Naive B cell (primary cell): ENCODE data around the gene KLF2. TPM values are rescaled to one million over a fixed set of nuclear protein-coding genes. Genes with fewer than 3 reads are reported as not detected.

ENCODE experiments used
- ATAC-seq, 2 donors: fragments of 150-1000 bp; cut with Tn5 transposase; 2 replicates each; pipeline ENCODE4 v1.10.0; 2021; ENCODE audit warnings: low read depth in 2 of 2, mild to moderate bottlenecking in 2 of 2, moderate library complexity in 2 of 2
- DNase-seq: peaks from one replicate; pipeline ENCODE4 v3.0.0; 2022
- H3K27ac Mint-ChIP-seq, 6 donors: one replicate each; pipeline ENCODE4 v1.8.0; 2020 to 2022; ENCODE audit warnings: mild to moderate bottlenecking in 6 of 6, mixed read lengths in 6 of 6, moderate library complexity in 5 of 6, inconsistent platforms in 2 of 6
- H3K27me3 Mint-ChIP-seq, 3 donors: one replicate each; pipeline ENCODE4 v1.8.0; 2021 to 2022; ENCODE audit warnings: mixed read lengths in 3 of 3, mild to moderate bottlenecking in 1 of 3
- H3K36me3 Mint-ChIP-seq, 2 donors: one replicate each; pipeline ENCODE4 v1.8.0; 2020 to 2022; ENCODE audit warnings: mixed read lengths in 2 of 2, inconsistent platforms in 1 of 2, mild to moderate bottlenecking in 1 of 2
- H3K4me1 Mint-ChIP-seq, 3 donors: one replicate each; pipeline ENCODE4 v1.8.0; 2020 to 2022; ENCODE audit warnings: mixed read lengths in 3 of 3, inconsistent platforms in 1 of 3, mild to moderate bottlenecking in 1 of 3, moderate library complexity in 1 of 3
- H3K4me3 Mint-ChIP-seq, 8 donors: one replicate each; pipeline ENCODE4 v1.8.0; 2020 to 2022; ENCODE audit warnings: mild to moderate bottlenecking in 8 of 8, mixed read lengths in 8 of 8, moderate library complexity in 8 of 8, inconsistent platforms in 2 of 8
- H3K9me3 Mint-ChIP-seq, 7 donors: one replicate each; pipeline ENCODE4 v1.8.0; 2020 to 2022; ENCODE audit warnings: mixed read lengths in 7 of 7, mild to moderate bottlenecking in 5 of 7, inconsistent platforms in 2 of 7, moderate library complexity in 1 of 7
- polyA plus RNA-seq, 6 donors: library from polyadenylated mRNA; unstranded; fragments of 300-500 nt; fragmentation: Illumina TruSeq; gene quantifications; one replicate each; pipeline ENCODE4 v1.2.3, GENCODE V29; 2021; ENCODE audit warnings: low read depth in 6 of 6

KLF2 gene
- polyA plus RNA-seq, 6 donors from 2014 or later: 145 to 413 (median 248) TPM

- ATAC-seq: no peak
- peak overlapping the region in 4 of 6 donors; percentile 7 to 90 (median 62) for H3K27ac Mint-ChIP-seq
Measured at GRCh38 chr19:16349551-16350152, 25.0 kb downstream of the KLF2 start.

GRCh38 chr19:16351133-16351809 is 26.6 kb downstream of the KLF2 start:
- Mint-ChIP-seq H3K27me3 (no peaks in the 10 kb centered on the region), H3K36me3 (peaks cover 0 to 4% of the 10 kb centered on the region in 2 donors), H3K27ac (peak overlapping the region in 5 of 6 donors; percentile 51 to 78 (median 60)), H3K9me3 (no peaks in the 10 kb centered on the region), H3K4me3 (peak overlapping the region in 6 of 8 donors; percentile 29 to 84 (median 56)), H3K4me1 (peaks cover 29 to 45% (median 30%) of the 10 kb centered on the region in 3 donors)
- no peak for DNase-seq
- peak; percentile 27 to 38 for ATAC-seq

More at GRCh38 chr19:16349551-16350152, 25.0 kb downstream of the KLF2 start:
- Mint-ChIP-seq H3K4me3 (peak overlapping the region in 3 of 8 donors; percentile 55 to 86 (median 62)), H3K9me3 (no peaks in the 10 kb centered on the region), H3K27me3 (no peaks in the 10 kb centered on the region), H3K4me1 (peaks cover 19 to 36% (median 25%) of the 10 kb centered on the region in 3 donors), H3K36me3 (peaks cover 0 to 4% of the 10 kb centered on the region in 2 donors)
- no peak for DNase-seq

GRCh38 chr19:16355293-16356043 is 30.8 kb downstream of the KLF2 start:
- Mint-ChIP-seq H3K4me1 (peaks cover 47 to 76% (median 51%) of the 10 kb centered on the region in 3 donors), H3K36me3 (peaks cover 0 to 7% of the 10 kb centered on the region in 2 donors), H3K27me3 (no peaks in the 10 kb centered on the region), H3K9me3 (no peaks in the 10 kb centered on the region), H3K4me3 (peak overlapping the region in 7 of 8 donors; percentile 56 to 80 (median 64)), H3K27ac (peak overlapping the region in 2 of 6 donors; percentile 59 to 69)
- DNase-seq (no peak), ATAC-seq (peak; percentile 26 to 29)

GRCh38 chr19:16358456-16358855 is 33.8 kb downstream of the KLF2 start:
- H3K36me3 Mint-ChIP-seq: peaks cover 0 to 7% of the 10 kb centered on the region in 2 donors
- H3K27me3 Mint-ChIP-seq: no peaks in the 10 kb centered on the region
- peak overlapping the region in 6 of 8 donors; percentile 10 to 87 (median 78) for H3K4me3 Mint-ChIP-seq
- peaks cover 51 to 84% (median 52%) of the 10 kb centered on the region in 3 donors for H3K4me1 Mint-ChIP-seq
- ATAC-seq (no peak), DNase-seq (no peak)
- peak overlapping the region; percentile 59 to 99 (median 95) for H3K27ac Mint-ChIP-seq
- H3K9me3 Mint-ChIP-seq: no peaks in the 10 kb centered on the region

- DNase-seq (peak; percentile 82), ATAC-seq (peak; percentile 94 to 95)
- no peaks in the 10 kb centered on the region for H3K27me3 Mint-ChIP-seq
- H3K27ac Mint-ChIP-seq: peak overlapping the region; percentile 95 to 99 (median 96)
- peaks cover 51 to 87% (median 58%) of the 10 kb centered on the region in 3 donors for H3K4me1 Mint-ChIP-seq
- peaks cover 0 to 7% of the 10 kb centered on the region in 2 donors for H3K36me3 Mint-ChIP-seq
- peak overlapping the region; percentile 10 to 87 (median 76) for H3K4me3 Mint-ChIP-seq
- no peaks in the 10 kb centered on the region for H3K9me3 Mint-ChIP-seq
Measured at GRCh38 chr19:16359074-16359473, 34.4 kb downstream of the KLF2 start.

GRCh38 chr19:16359964-16360363 is 35.3 kb downstream of the KLF2 start:
- peak overlapping the region in 2 of 8 donors; percentile 3 to 76 for H3K4me3 Mint-ChIP-seq
- ATAC-seq (no peak), DNase-seq (no peak)
- H3K36me3 Mint-ChIP-seq: peaks cover 0 to 7% of the 10 kb centered on the region in 2 donors
- peak overlapping the region in 4 of 6 donors; percentile 95 to 99 (median 96) for H3K27ac Mint-ChIP-seq
- no peaks in the 10 kb centered on the region for H3K27me3 Mint-ChIP-seq
- no peaks in the 10 kb centered on the region for H3K9me3 Mint-ChIP-seq
- peaks cover 51 to 88% (median 63%) of the 10 kb centered on the region in 3 donors for H3K4me1 Mint-ChIP-seq

- DNase-seq (no peak), ATAC-seq (no peak)
- peaks cover 44 to 90% (median 63%) of the 10 kb centered on the region in 3 donors for H3K4me1 Mint-ChIP-seq
- no peaks in the 10 kb centered on the region for H3K9me3 Mint-ChIP-seq
- H3K36me3 Mint-ChIP-seq: peaks cover 0 to 7% of the 10 kb centered on the region in 2 donors
- peak overlapping the region in 3 of 6 donors; percentile 26 to 78 (median 47) for H3K27ac Mint-ChIP-seq
- H3K4me3 Mint-ChIP-seq: peak overlapping the region in 1 of 8 donors; percentile 22
- no peaks in the 10 kb centered on the region for H3K27me3 Mint-ChIP-seq
Measured at GRCh38 chr19:16360738-16361137, 36.1 kb downstream of the KLF2 start.

GRCh38 chr19:16361254-16361653 is 36.6 kb downstream of the KLF2 start:
- H3K4me1 Mint-ChIP-seq: peaks cover 41 to 90% (median 67%) of the 10 kb centered on the region in 3 donors
- no peak for DNase-seq
- no peak for ATAC-seq
- peaks cover 0 to 7% of the 10 kb centered on the region in 2 donors for H3K36me3 Mint-ChIP-seq
- peak overlapping the region in 2 of 6 donors; percentile 38 to 53 for H3K27ac Mint-ChIP-seq
- no peaks in the 10 kb centered on the region for H3K27me3 Mint-ChIP-seq
- H3K4me3 Mint-ChIP-seq: peak overlapping the region in 2 of 8 donors; percentile 15 to 32
- no peaks in the 10 kb centered on the region for H3K9me3 Mint-ChIP-seq

GRCh38 chr19:16361926-16362325 is 37.3 kb downstream of the KLF2 start:
- H3K27me3 Mint-ChIP-seq: no peaks in the 10 kb centered on the region
- peak overlapping the region in 6 of 8 donors; percentile 8 to 65 (median 47) for H3K4me3 Mint-ChIP-seq
- peaks cover 0 to 7% of the 10 kb centered on the region in 2 donors for H3K36me3 Mint-ChIP-seq
- H3K4me1 Mint-ChIP-seq: peaks cover 37 to 91% (median 72%) of the 10 kb centered on the region in 3 donors
- H3K27ac Mint-ChIP-seq: peak overlapping the region in 4 of 6 donors; percentile 65 to 87 (median 70)
- DNase-seq (no peak), ATAC-seq (no peak)
- no peaks in the 10 kb centered on the region for H3K9me3 Mint-ChIP-seq

- peaks cover 0 to 7% of the 10 kb centered on the region in 2 donors for H3K36me3 Mint-ChIP-seq
- DNase-seq (no peak), ATAC-seq (no peak)
- peak overlapping the region in 6 of 8 donors; percentile 16 to 76 (median 40) for H3K4me3 Mint-ChIP-seq
- no peaks in the 10 kb centered on the region for H3K27me3 Mint-ChIP-seq
- peaks cover 27 to 81% (median 66%) of the 10 kb centered on the region in 3 donors for H3K4me1 Mint-ChIP-seq
- no peaks in the 10 kb centered on the region for H3K9me3 Mint-ChIP-seq
- peak overlapping the region in 3 of 6 donors; percentile 36 to 60 (median 52) for H3K27ac Mint-ChIP-seq
Measured at GRCh38 chr19:16363133-16363851, 38.7 kb downstream of the KLF2 start.

GRCh38 chr19:16363852-16364230 is 39.2 kb downstream of the KLF2 start:
- H3K4me1 Mint-ChIP-seq: peaks cover 22 to 75% (median 61%) of the 10 kb centered on the region in 3 donors
- no peak for ATAC-seq
- H3K9me3 Mint-ChIP-seq: no peaks in the 10 kb centered on the region
- H3K27me3 Mint-ChIP-seq: no peaks in the 10 kb centered on the region
- peak overlapping the region in 4 of 8 donors; percentile 16 to 76 (median 34) for H3K4me3 Mint-ChIP-seq
- H3K36me3 Mint-ChIP-seq: peaks cover 0 to 7% of the 10 kb centered on the region in 2 donors
- DNase-seq: no peak
- peak overlapping the region in 3 of 6 donors; percentile 52 to 60 (median 54) for H3K27ac Mint-ChIP-seq

GRCh38 chr19:16364231-16364865 is 39.7 kb downstream of the KLF2 start:
- H3K4me3 Mint-ChIP-seq: peak overlapping the region in 6 of 8 donors; percentile 18 to 51 (median 38)
- DNase-seq: no peak

More at GRCh38 chr19:16364231-16364865, 39.7 kb downstream of the KLF2 start:
- Mint-ChIP-seq H3K9me3 (no peaks in the 10 kb centered on the region), H3K36me3 (peaks cover 0 to 2% of the 10 kb centered on the region in 2 donors), H3K27ac (peak overlapping the region in 2 of 6 donors; percentile 59 to 62), H3K27me3 (no peaks in the 10 kb centered on the region), H3K4me1 (peaks cover 17 to 70% (median 56%) of the 10 kb centered on the region in 3 donors)
- ATAC-seq: no peak
